Measurements from ENCODE around the gene MRPL4.

DNA sequence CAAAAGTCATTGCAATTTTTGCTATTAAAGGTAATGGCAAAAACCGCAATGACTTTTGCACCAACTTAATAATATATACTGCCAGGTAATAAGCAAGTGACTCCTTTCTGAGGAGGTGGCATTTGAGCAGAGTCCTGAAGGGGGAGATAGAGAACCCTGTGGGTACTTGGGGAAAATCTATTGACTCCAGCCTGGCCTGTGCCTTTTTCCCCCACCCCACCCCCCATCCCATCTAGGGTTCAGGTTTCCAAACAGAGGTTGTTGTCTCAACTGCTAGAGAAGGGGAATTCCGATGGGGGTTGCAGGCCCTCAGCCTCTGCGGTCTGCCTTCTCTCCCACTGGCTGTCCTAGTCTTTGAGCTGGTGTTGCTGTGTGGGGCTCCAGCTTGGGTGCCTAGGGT, 32.3 kb upstream of the MRPL4 start:
- TF ChIP-seq, protein P1, sequence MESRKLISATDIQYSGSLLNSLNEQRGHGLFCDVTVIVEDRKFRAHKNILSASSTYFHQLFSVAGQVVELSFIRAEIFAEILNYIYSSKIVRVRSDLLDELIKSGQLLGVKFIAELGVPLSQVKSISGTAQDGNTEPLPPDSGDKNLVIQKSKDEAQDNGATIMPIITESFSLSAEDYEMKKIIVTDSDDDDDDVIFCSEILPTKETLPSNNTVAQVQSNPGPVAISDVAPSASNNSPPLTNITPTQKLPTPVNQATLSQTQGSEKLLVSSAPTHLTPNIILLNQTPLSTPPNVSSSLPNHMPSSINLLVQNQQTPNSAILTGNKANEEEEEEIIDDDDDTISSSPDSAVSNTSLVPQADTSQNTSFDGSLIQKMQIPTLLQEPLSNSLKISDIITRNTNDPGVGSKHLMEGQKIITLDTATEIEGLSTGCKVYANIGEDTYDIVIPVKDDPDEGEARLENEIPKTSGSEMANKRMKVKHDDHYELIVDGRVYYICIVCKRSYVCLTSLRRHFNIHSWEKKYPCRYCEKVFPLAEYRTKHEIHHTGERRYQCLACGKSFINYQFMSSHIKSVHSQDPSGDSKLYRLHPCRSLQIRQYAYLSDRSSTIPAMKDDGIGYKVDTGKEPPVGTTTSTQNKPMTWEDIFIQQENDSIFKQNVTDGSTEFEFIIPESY (IDR thresholded peaks at IDR 0.05), result no peak
- TF ChIP-seq, protein P2, sequence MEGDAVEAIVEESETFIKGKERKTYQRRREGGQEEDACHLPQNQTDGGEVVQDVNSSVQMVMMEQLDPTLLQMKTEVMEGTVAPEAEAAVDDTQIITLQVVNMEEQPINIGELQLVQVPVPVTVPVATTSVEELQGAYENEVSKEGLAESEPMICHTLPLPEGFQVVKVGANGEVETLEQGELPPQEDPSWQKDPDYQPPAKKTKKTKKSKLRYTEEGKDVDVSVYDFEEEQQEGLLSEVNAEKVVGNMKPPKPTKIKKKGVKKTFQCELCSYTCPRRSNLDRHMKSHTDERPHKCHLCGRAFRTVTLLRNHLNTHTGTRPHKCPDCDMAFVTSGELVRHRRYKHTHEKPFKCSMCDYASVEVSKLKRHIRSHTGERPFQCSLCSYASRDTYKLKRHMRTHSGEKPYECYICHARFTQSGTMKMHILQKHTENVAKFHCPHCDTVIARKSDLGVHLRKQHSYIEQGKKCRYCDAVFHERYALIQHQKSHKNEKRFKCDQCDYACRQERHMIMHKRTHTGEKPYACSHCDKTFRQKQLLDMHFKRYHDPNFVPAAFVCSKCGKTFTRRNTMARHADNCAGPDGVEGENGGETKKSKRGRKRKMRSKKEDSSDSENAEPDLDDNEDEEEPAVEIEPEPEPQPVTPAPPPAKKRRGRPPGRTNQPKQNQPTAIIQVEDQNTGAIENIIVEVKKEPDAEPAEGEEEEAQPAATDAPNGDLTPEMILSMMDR (IDR thresholded peaks at IDR 0.05; ENCODE audit: low read depth, low read length, missing input control), result peak; percentile 31
- no peak for TF ChIP-seq TAF1 (conservative IDR thresholded peaks at IDR 0.05)

Data from liver (tissue), 3 donors.